HG02588 (cell line): ENCODE results near the gene CLPX.
"Not testable (repeated sequence)": the region's sequence is repeated elsewhere in the genome, so short reads cannot be mapped to it uniquely, and the experiment has no call there.

Experiments used
- ATAC-seq: cut with Tn5 transposase; IDR thresholded peaks from one replicate; pipeline ENCODE4 v1.9.1; 2021; ENCODE audit warnings: mild to moderate bottlenecking, moderate library complexity; ENCODE audit not compliant: unreplicated experiment

The CLPX gene

GRCh38 chr15:65105038-65105437 is 80.1 kb downstream of the CLPX start:
- ATAC-seq = no peak

DNA sequence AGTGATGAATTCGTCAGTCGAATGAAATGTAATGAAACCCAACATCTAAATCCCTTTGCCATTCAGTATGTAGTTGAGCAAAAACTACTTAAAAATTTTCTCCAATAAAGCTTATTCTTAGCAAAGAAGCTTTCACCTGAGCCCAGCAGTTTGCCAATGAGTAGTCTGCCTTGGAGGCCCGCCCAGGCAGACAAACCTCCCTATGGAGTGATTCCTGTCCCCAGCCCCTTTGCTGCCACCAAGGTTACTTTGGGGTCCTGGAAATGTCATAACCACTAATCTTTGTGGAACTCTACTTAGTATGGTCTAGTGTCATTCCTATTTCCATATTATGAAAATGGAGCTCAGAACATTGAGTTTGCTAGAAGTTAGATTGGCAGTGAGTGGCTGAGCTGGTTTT is 82.2 kb downstream of the CLPX start:
- ATAC-seq = no peak

DNA sequence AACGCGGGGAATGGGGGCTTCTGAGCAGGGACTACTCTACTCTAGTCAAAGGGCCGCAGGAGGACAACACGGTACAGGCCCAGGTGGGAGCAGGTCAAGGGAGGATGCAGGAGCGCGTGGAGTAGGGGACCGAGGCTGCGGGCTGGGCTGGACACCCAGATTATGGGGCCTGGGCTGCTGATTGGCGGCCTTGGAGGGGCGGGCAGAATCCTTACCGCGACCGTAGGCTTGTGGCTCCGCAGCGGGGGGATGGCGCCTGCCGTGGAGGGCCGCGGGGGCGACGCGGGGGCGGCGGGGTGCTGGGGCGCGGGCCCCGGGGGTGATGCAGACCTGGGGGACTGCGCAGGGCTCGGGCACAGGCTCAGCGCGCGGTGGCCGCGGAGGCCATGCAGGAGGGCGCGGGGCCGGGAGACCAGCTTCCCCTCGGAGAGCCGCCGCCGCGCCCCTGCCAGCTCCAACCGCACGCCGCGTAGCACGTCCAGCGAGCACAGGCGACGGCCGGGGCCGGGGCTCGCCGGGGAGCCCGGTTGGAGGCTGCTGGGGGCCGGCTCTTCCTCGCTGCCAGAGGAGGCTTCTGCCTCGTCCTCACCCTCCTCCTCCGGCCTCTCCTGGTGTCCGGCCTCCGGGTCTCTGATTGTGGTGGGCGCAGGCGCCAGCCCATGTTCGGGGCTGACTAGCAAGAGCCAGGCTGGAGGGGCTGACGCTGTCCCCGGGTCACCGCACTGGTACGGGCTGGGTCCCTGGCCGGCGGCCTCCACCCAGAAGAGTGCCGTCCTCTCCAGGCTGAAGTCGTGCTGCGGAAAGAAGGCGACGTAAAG is 83.0 kb downstream of the CLPX start:
- ATAC-seq = no peak

DNA sequence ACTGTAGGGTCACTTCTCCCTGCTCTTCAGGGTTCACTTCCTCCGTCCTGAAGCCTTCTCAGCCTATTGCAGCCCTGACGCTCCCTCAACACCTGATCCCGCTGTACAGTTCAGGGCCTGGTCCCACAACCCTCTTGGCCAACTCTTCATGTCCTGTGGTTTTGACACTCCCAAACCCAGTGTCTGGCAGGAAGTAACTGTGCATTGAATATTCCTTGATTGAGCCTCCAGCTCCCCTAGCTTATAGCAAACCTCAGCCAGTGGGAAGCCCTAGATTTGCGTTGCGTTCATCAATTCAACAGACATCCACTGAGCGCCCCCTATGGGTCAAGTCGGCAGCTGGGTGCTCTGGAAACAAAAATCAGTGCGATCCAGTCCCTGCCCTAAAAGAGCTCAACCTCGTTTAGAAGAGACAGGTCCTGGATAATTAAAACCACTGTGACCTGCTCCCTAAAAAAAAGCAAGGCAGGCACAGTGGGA is 83.7 kb downstream of the CLPX start:
- no peak for ATAC-seq

- no peak for ATAC-seq
Measured at GRCh38 chr15:65100442-65100841, 84.7 kb downstream of the CLPX start.

DNA sequence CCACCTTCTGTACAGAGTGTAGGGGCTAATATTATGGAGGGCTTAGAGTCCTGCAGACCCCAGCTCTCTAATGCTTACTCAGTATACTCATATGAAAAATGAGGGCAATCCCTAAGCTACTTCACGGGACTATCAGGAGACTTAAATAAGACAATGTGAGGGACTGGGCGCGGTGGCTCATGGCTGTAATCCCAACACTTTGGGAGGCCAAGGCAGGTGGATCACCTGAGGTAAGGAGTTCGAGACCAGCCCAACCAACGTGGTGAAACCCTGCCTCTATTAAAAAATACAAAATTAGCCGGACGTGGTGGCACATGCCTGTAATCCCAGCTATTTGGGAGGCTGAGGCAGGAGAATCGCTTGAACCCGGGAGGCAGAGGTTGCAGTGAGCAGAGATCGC is 85.3 kb downstream of the CLPX start:
- not testable (repeated sequence) for ATAC-seq

DNA sequence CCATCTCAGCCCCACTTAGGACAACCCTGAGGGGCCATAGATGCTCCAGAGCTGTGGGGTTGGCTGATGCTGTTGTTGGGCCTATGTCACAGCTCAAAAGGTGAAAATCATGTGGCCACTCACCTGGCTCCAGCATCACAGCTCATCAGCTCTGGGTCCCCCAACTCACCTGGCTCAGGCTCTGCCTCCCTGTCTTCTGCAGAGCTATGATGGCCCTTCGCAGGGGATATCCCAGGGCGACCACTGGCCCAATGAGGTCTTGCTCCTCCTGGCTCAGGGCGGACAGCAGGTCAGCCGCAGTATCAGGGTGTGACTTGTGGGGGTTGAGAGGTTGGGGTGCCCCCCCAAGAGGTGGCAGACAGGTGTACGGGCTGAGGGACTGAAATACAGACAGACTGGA is 85.8 kb downstream of the CLPX start:
- ATAC-seq = no peak
